ENCODE measurements around the gene SMARCB1.

SMARCB1 gene

DNA sequence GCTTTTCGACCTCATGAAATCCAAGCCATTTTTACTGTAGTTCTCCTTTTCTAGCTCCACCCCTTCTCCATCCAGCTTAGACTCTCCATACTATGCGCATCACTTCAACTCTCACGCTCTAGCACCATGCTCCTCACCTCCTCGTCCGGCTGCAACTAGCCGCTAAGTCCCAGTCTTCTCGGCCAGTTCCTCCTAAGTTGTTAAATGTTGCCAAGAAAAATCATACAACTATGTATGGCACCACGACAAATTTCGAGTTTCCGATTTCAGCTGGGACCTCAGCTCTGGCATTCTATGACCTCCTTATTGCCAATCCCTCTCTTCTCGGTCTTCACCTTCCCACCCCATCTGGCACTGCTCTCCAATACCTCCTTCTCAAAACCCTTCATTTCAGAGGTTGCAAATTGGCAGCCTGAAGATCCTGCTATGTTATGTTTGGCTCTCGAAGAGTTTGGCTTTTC is 36.9 kb upstream of the SMARCB1 start:
- H3K27ac ChIP-seq (ENCODE audit: low read length), result no peak overlapping the region
- H3K9me2 ChIP-seq (replicated peaks; ENCODE audit: insufficient read depth, low read length), result no peaks in the 10 kb centered on the region
- no peak overlapping the region for H3K9ac ChIP-seq (ENCODE audit: low read length)
- H3K27me3 ChIP-seq (replicated peaks; ENCODE audit: insufficient read depth, low read length), result no peaks in the 10 kb centered on the region
- TF ChIP-seq EZH2 (optimal IDR thresholded peaks at IDR 0.05; ENCODE audit: low read depth, low read length), result no peak
- TF ChIP-seq, protein P1, sequence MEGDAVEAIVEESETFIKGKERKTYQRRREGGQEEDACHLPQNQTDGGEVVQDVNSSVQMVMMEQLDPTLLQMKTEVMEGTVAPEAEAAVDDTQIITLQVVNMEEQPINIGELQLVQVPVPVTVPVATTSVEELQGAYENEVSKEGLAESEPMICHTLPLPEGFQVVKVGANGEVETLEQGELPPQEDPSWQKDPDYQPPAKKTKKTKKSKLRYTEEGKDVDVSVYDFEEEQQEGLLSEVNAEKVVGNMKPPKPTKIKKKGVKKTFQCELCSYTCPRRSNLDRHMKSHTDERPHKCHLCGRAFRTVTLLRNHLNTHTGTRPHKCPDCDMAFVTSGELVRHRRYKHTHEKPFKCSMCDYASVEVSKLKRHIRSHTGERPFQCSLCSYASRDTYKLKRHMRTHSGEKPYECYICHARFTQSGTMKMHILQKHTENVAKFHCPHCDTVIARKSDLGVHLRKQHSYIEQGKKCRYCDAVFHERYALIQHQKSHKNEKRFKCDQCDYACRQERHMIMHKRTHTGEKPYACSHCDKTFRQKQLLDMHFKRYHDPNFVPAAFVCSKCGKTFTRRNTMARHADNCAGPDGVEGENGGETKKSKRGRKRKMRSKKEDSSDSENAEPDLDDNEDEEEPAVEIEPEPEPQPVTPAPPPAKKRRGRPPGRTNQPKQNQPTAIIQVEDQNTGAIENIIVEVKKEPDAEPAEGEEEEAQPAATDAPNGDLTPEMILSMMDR (IDR thresholded peaks at IDR 0.05; ENCODE audit: low read length), result no peak
- no peak for TF ChIP-seq EZH2phosphoT487 (IDR thresholded peaks at IDR 0.05; ENCODE audit: low read length)
- H3K36me3 ChIP-seq (replicated peaks; ENCODE audit: insufficient read depth, low read length), result no peaks in the 10 kb centered on the region
- peaks cover 5% of the 10 kb centered on the region; the same call in 1 of the 2 replicates for H3K4me1 ChIP-seq (ENCODE audit: low read length)
- H3F3A ChIP-seq (ENCODE audit: insufficient read depth, low read length), result 0 out of 2 replicates have a peak, but pooled peaks cover 3% of the 10 kb centered on the region
- no peaks in the 10 kb centered on the region for H3K9me3 ChIP-seq (replicated peaks; ENCODE audit: insufficient read depth, low read length)
- H3K4me3 ChIP-seq (ENCODE audit: low read length), result no peak overlapping the region
- no peak overlapping the region for H2AFZ ChIP-seq (ENCODE audit: low read length)
- H3K79me2 ChIP-seq (ENCODE audit: low read length), result no peaks in the 10 kb centered on the region
- no peak overlapping the region for H3K4me2 ChIP-seq (ENCODE audit: low read depth, low read length)
- DNase-seq, result no peak
- no peaks in the 10 kb centered on the region for H4K20me1 ChIP-seq (ENCODE audit: insufficient read depth, low read length)

DNA sequence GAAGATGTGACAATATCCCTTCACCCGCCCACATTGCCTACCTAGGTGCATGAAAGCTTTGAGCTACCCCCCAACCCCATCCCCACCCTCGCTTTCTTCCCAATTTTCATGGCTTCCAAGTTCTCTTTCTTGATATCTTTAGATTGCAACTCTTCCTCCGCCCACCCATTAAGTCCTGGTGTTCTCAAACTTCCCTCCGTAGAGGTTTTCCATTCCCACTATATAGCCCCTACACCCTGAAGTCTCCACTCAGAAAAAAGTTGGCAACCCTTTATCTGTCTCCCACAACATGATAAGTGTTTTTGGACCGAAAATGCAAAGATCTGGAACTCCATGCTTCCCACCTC is 36.4 kb upstream of the SMARCB1 start:
- no peaks in the 10 kb centered on the region for H3K27me3 ChIP-seq (replicated peaks; ENCODE audit: insufficient read depth, low read length)
- peak overlapping the region; percentile 74 for H3K4me3 ChIP-seq (ENCODE audit: low read length)
- peak overlapping the region; percentile 93 for H2AFZ ChIP-seq (ENCODE audit: low read length)
- no peaks in the 10 kb centered on the region for H4K20me1 ChIP-seq (ENCODE audit: insufficient read depth, low read length)
- TF ChIP-seq EZH2 (optimal IDR thresholded peaks at IDR 0.05; ENCODE audit: low read depth, low read length) (no peak), EZH2phosphoT487 (IDR thresholded peaks at IDR 0.05; ENCODE audit: low read length) (no peak)
- TF ChIP-seq, protein P1 (IDR thresholded peaks at IDR 0.05; ENCODE audit: low read length), result no peak
- peak overlapping the region; percentile 98 for H3K4me2 ChIP-seq (ENCODE audit: low read depth, low read length)
- H3K9ac ChIP-seq (ENCODE audit: low read length), result peak overlapping the region; percentile 60; the same call in 1 of the 2 replicates
- H3F3A ChIP-seq (ENCODE audit: insufficient read depth, low read length), result peaks cover 3% of the 10 kb centered on the region; the same call in 1 of the 2 replicates
- H3K9me2 ChIP-seq (replicated peaks; ENCODE audit: insufficient read depth, low read length), result no peaks in the 10 kb centered on the region
- H3K9me3 ChIP-seq (replicated peaks; ENCODE audit: insufficient read depth, low read length), result no peaks in the 10 kb centered on the region
- no peaks in the 10 kb centered on the region for H3K79me2 ChIP-seq (ENCODE audit: low read length)
- no peaks in the 10 kb centered on the region for H3K36me3 ChIP-seq (replicated peaks; ENCODE audit: insufficient read depth, low read length)
- no peak for DNase-seq
- no peak overlapping the region for H3K27ac ChIP-seq (ENCODE audit: low read length)
- H3K4me1 ChIP-seq (ENCODE audit: low read length), result peaks cover 5% of the 10 kb centered on the region; the same call in 1 of the 2 replicates

DNA sequence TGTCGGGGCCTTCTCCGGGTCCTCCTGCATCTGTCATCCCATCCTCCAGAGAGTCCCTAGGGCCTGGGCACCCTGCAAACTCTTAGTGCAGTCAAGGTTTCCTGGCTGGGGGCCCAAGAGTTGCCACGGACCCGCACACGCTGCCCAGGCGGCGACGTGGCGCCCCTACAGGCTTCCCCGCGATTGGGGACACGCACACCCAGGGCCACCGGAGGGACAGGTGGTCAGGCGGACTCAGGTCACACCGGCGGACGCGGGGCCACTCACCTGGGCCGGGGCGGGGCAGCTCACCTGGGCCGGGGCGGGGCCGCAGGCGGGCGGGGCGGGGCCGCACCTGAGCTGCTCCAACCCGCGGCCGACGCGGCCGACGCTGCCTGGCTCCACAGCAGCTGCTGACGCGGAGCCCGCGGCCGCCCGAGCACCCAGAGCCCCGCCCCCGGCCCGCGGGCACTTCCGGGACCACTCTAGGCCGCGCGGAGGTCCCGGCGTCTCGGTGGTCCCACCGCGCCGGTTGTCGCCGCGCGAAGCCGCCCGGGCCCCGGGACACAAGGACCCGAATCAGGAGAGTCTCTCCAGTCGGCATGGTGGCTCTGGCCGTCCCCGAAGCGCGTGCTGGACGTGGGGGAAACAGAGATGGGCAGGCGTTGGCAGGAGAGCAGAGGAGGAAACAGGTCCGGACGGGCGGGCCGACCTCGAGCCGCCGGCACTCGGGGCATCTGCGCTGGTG is 35.9 kb upstream of the SMARCB1 start, which contains the start of gene ZNF70:
ZNF70 (minus strand) TSS at position 399 of the 727 bp plus-strand sequence. CDS start 5,972 bp downstream, outside the sequence.
- no peaks in the 10 kb centered on the region for H3K79me2 ChIP-seq (ENCODE audit: low read length)
- peak within 1 kb of the TSS; percentile 98 for H3K4me2 ChIP-seq (ENCODE audit: low read depth, low read length)
- peaks cover 5% of the 10 kb centered on the region; the same call in 1 of the 2 replicates for H3K4me1 ChIP-seq (ENCODE audit: low read length)
- no peaks in the 10 kb centered on the region for H3K27me3 ChIP-seq (replicated peaks; ENCODE audit: insufficient read depth, low read length)
- peak within 1 kb of the TSS; percentile 80 for H3K9ac ChIP-seq (ENCODE audit: low read length)
- H3K9me3 ChIP-seq (replicated peaks; ENCODE audit: insufficient read depth, low read length), result no peaks in the 10 kb centered on the region
- H4K20me1 ChIP-seq (ENCODE audit: insufficient read depth, low read length), result no peaks in the 10 kb centered on the region
- TF ChIP-seq EZH2phosphoT487 (IDR thresholded peaks at IDR 0.05; ENCODE audit: low read length), result no peak
- TF ChIP-seq, protein P1 (IDR thresholded peaks at IDR 0.05; ENCODE audit: low read length), result peak; percentile 22; the same call in 1 of the 2 replicates
- DNase-seq, result peak; percentile 95
- no peaks in the 10 kb centered on the region for H3K36me3 ChIP-seq (replicated peaks; ENCODE audit: insufficient read depth, low read length)
- peak within 1 kb of the TSS; percentile 79 for H3K4me3 ChIP-seq (ENCODE audit: low read length)
- H3K9me2 ChIP-seq (replicated peaks; ENCODE audit: insufficient read depth, low read length), result no peaks in the 10 kb centered on the region
- peaks cover 3% of the 10 kb centered on the region; the same call in 1 of the 2 replicates for H3F3A ChIP-seq (ENCODE audit: insufficient read depth, low read length)
- H3K27ac ChIP-seq (ENCODE audit: low read length), result peak within 1 kb of the TSS; percentile 64
- H2AFZ ChIP-seq (ENCODE audit: low read length), result peak within 1 kb of the TSS; percentile 93
